ENCODE data around the gene SURF6. TPM values are rescaled to one million over a fixed set of nuclear protein-coding genes. Genes with fewer than 3 reads are reported as not detected.
"Not testable (repeated sequence)": the region's sequence is repeated elsewhere in the genome, so short reads cannot be mapped to it uniquely, and the experiment has no call there.

Gene SURF6
- total and polyA plus RNA-seq, 10 donors: 13.2 to 28.6 (median 17.2) TPM

DNA sequence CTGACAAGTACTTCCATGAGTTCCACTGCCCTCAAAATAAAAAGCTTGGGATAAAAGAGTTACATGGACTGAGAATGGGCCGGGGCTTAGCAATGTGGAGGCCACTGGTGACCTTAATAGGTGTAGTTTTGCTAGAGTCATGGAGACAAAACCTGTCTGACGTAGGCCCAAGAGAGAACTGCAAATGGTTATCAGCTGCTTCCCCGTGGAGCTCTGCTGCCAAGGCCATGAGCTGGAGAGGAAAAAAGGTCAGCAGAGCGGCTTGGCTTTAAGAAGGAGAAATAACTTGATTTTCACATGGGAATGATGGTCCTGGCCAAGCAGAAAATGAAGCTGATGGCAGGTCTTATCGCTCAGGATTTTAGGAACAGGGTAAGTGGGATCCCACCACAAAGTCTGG is 3.7 kb upstream of the SURF6 start:
- Histone ChIP-seq H3K9me3 (no peaks in the 10 kb centered on the region), H3K4me3 (peak overlapping the region in 1 of 8 donors; percentile 49), H3K27me3 (replicated peaks in 1 of 7) (no peaks in the 10 kb centered on the region), H3K36me3 (peaks cover 0 to 64% (median 43%) of the 10 kb centered on the region in 6 donors), H3K27ac (peak overlapping the region; percentile 64 to 86 (median 78)), H3K4me1 (peaks cover 26 to 85% (median 56%) of the 10 kb centered on the region in 6 donors)
- intact Hi-C loops (cut with DNase I; ENCODE audit: low total_unique reads): no loop called here
- no peak for DNase-seq
- no peak for TF ChIP-seq POLR2A (IDR thresholded peaks at IDR 0.05)
- no peak for TF ChIP-seq POLR2AphosphoS5 (IDR thresholded peaks at IDR 0.05)
- TF ChIP-seq, protein P1, sequence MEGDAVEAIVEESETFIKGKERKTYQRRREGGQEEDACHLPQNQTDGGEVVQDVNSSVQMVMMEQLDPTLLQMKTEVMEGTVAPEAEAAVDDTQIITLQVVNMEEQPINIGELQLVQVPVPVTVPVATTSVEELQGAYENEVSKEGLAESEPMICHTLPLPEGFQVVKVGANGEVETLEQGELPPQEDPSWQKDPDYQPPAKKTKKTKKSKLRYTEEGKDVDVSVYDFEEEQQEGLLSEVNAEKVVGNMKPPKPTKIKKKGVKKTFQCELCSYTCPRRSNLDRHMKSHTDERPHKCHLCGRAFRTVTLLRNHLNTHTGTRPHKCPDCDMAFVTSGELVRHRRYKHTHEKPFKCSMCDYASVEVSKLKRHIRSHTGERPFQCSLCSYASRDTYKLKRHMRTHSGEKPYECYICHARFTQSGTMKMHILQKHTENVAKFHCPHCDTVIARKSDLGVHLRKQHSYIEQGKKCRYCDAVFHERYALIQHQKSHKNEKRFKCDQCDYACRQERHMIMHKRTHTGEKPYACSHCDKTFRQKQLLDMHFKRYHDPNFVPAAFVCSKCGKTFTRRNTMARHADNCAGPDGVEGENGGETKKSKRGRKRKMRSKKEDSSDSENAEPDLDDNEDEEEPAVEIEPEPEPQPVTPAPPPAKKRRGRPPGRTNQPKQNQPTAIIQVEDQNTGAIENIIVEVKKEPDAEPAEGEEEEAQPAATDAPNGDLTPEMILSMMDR (IDR thresholded peaks at IDR 0.05 in 8 of 11, conservative IDR thresholded peaks at IDR 0.05 in 3 of 11): no peak
- WGBS, 5 donors: 72 to 83% (median 75%) methylated on average over 5 of the region's 5 CpGs

DNA sequence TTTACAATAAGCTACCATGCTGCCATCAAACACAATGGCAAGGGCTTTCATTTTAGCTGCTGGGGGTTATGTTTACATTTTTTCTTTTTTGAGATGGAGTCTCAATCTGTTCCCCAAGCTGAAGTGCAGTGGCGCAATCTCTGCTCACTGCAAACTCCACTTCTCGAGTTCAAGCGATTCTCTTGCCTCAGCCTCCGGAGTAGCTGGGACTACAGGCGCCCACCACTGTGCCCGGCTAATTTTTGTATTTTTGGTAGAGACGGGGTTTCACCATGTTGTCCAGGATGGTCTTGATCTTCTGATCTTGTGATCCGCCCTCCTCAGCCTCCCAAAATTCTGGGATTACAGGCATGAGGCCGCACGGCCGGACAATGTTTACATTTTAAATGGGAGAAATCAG is 1.1 kb downstream of the SURF6 start:
- H3K4me1 ChIP-seq: peaks cover 16 to 68% (median 45%) of the 10 kb centered on the region in 6 donors
- peak overlapping the region; percentile 78 to 96 (median 92) for H3K4me3 ChIP-seq
- H3K27me3 ChIP-seq (replicated peaks in 1 of 7); H3K9me3 ChIP-seq; intact Hi-C loops (cut with DNase I; ENCODE audit: low total_unique reads): not testable (repeated sequence)
- DNase-seq: peak; percentile 51
- peak overlapping the region in 2 of 8 donors; percentile 83 to 87 for H3K27ac ChIP-seq
- 79 to 89% (median 83%) methylated on average over 11 of the region's 11 CpGs for WGBS, 5 donors
- peaks cover 0 to 63% (median 49%) of the 10 kb centered on the region in 6 donors for H3K36me3 ChIP-seq

DNA sequence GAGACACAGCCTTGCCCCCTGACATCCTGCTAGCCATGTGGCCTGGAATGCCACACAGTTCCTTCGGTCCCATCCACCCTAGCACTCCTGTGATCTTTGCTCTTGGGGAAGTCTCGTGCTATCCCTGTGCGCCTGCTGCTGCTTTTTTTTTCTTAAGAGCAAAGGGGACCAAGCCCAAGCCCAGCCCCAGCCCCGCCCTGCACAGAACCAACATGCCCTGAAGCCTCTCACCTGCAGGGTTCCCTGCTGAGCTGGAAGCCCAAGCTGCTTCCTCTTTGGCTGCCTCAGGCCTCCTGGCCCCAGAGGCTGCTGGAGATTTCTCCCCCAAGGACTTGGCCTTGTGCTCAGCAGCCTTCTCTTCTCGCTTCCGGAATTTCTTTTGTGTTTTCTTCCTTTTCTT is 1.8 kb downstream of the SURF6 start:
- intact Hi-C loops (cut with DNase I; ENCODE audit: low total_unique reads): no loop called here
- Histone ChIP-seq H3K36me3 (peaks cover 0 to 61% (median 47%) of the 10 kb centered on the region in 6 donors), H3K27ac (no peak overlapping the region), H3K4me1 (peaks cover 15 to 68% (median 38%) of the 10 kb centered on the region in 6 donors), H3K4me3 (no peak overlapping the region), H3K27me3 (replicated peaks in 1 of 7) (no peaks in the 10 kb centered on the region), H3K9me3 (no peaks in the 10 kb centered on the region)
- DNase-seq: peak; percentile 51
- TF ChIP-seq POLR2A (IDR thresholded peaks at IDR 0.05) (no peak), POLR2AphosphoS5 (IDR thresholded peaks at IDR 0.05) (no peak)
- TF ChIP-seq, protein P1 (IDR thresholded peaks at IDR 0.05 in 8 of 11, conservative IDR thresholded peaks at IDR 0.05 in 3 of 11): no peak
- 85 to 92% (median 90%) methylated on average over 6 of the region's 6 CpGs for WGBS, 5 donors

DNA sequence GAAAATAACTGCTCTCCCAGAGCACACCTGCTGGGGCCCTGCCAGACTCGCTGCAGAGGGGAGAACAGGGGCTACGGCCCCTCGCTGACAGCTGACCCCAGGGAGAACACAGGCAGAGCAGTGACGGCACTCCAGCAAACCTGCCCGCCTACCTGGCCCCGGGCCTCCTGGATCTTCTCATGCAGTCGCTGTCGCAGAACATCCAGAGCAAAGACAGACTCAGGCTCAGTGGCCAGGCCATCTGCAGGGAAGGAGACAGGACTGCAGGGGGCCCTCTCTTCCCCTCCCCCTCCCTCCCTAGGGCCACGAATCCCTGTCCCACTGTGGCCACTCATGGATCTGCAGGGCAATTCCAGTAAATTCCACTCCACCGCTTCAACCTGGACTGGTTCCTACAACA is 2.4 kb downstream of the SURF6 start:
- no peak overlapping the region for H3K4me3 ChIP-seq
- peak in 1 of 3 donors; percentile 25 for TF ChIP-seq POLR2AphosphoS5 (IDR thresholded peaks at IDR 0.05)
- TF ChIP-seq, protein P1 (IDR thresholded peaks at IDR 0.05 in 8 of 11, conservative IDR thresholded peaks at IDR 0.05 in 3 of 11): no peak
- H3K27ac ChIP-seq: no peak overlapping the region
- peak; percentile 66 for DNase-seq
- H3K27me3 ChIP-seq (replicated peaks in 1 of 7): no peaks in the 10 kb centered on the region
- WGBS, 5 donors: 92 to 96% (median 94%) methylated on average over 9 to 10 of the region's 10 CpGs
- H3K4me1 ChIP-seq: peaks cover 15 to 63% (median 38%) of the 10 kb centered on the region in 6 donors
- H3K9me3 ChIP-seq: no peaks in the 10 kb centered on the region
- peaks cover 0 to 55% (median 46%) of the 10 kb centered on the region in 6 donors for H3K36me3 ChIP-seq
- intact Hi-C loops (cut with DNase I; ENCODE audit: low total_unique reads): no loop called here

DNA sequence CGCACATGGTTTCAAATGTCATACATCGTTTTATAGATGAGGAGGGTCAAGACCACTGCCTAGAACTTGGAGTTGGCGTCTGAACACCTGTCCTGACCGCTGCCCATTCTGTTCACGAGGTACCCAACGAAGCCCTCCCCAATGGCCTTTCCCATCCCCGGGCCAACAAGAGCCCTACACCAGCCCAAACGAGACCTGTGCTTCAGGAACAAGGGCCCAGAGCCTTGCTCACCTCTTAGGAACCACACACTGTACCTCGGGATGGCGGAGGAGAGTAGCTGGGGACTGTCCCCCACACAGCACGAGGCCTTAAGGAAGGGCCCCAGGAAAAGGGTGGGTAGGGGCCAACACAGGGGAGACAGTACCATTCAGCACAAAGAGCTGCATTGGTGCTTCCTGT is 3.0 kb downstream of the SURF6 start:
- Histone ChIP-seq H3K36me3 (peaks cover 0 to 53% (median 46%) of the 10 kb centered on the region in 6 donors), H3K9me3 (no peaks in the 10 kb centered on the region), H3K27ac (no peak overlapping the region), H3K4me1 (peaks cover 15 to 58% (median 38%) of the 10 kb centered on the region in 6 donors), H3K4me3 (no peak overlapping the region), H3K27me3 (replicated peaks in 1 of 7) (no peaks in the 10 kb centered on the region)
- peak; percentile 47 for DNase-seq
- intact Hi-C loops (cut with DNase I; ENCODE audit: low total_unique reads): no loop called here
- TF ChIP-seq, protein P1 (IDR thresholded peaks at IDR 0.05 in 8 of 11, conservative IDR thresholded peaks at IDR 0.05 in 3 of 11): no peak
- TF ChIP-seq POLR2AphosphoS5 (IDR thresholded peaks at IDR 0.05) (no peak), POLR2A (IDR thresholded peaks at IDR 0.05) (no peak)
- WGBS, 5 donors: 91% methylated on average over 10 to 11 of the region's 11 CpGs
